Omental fat pad (tissue), 4 donors: Measurements from ENCODE around the gene TYMP. TPM values are rescaled to one million over a fixed set of nuclear protein-coding genes. Genes with fewer than 3 reads are reported as not detected.

Experiments used
- ATAC-seq: fragments of 150-250 bp; one replicate; pipeline ENCODE4 v1.9.1; 2016; ENCODE audit warnings: mild to moderate bottlenecking, moderate library complexity; ENCODE audit not compliant: low FRiP score
- DNase-seq: peaks from one replicate; pipeline ENCODE4 v3.0.0-alpha.2; 2019; ENCODE audit warnings: low spot score
- CTCF ChIP-seq, 3 donors: fragments of 450-650 bp; IDR thresholded peaks; one replicate each; pipeline ENCODE4 v1.5.1; 2016 to 2017; ENCODE audit warnings: antibody characterized with exemption in 3 of 3, mild to moderate bottlenecking in 3 of 3, moderate library complexity in 2 of 3
- total RNA-seq, 4 donors: library from RNA; depleted of rRNA; stranded (reverse); fragments of >200 nt; gene quantifications; one replicate each; pipeline ENCODE4 v1.1.0, GENCODE V29; 2016

Gene TYMP
- total RNA-seq, 4 donors from 2014 or later, result 47.9 to 212 (median 144) TPM

DNA sequence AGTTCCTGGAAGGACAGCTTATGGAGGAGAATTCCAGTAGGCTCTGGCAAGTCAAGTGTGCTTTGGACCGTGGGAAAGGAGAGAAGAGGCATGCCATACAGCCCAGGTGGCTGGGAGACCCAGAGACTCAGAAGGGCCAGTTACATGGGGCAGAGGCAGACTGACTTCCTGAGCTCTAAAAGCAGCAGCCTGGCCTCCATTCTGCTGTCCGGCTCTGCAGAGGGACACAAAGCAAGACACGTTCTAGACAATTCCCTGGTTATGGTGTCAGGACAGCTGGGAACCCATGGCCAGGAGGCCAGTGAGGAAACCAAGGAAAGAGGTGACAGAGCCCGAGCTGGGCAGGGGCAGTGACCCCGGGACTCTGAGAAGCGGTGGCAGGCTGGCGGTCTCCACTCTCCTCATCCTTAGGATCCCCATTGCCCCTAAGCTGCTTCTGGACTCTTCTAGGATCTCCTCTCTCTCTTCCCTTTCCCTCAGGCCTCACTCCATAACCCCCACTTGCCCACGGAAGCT, 45.7 kb upstream of the TYMP start:
- ATAC-seq (no peak), DNase-seq (no peak)
- no peak for TF ChIP-seq CTCF (IDR thresholded peaks at IDR 0.05)

- no peak for ATAC-seq
- no peak for DNase-seq
- no peak for TF ChIP-seq CTCF (IDR thresholded peaks at IDR 0.05)
Observed at GRCh38 chr22:50574383-50574755, 44.6 kb upstream of the TYMP start.

GRCh38 chr22:50573491-50574382, 43.9 kb upstream of the TYMP start:
- TF ChIP-seq CTCF (IDR thresholded peaks at IDR 0.05), result no peak
- no peak for DNase-seq
- ATAC-seq, result no peak

DNA sequence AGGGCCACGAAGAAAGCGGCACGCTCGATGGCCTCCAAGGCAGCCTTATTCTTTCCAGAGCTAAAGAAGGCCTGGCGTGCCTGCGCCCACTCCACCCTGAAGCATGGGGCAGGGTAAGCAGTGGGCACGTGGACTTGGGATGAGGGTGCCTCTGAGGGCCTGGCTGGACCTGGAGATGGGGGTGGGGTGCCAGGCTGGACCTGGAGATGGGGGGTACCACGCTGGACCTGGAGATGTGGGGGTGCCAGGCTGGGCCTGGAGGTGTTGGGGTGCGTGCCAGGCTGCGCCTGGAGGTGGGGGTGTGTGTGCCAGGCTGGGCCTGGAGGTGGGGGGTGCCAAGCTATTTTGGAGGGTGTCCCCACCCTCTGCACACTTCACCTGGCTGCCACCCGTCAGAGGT, 43.2 kb upstream of the TYMP start:
- no peak for ATAC-seq
- no peak for TF ChIP-seq CTCF (IDR thresholded peaks at IDR 0.05)
- no peak for DNase-seq

- DNase-seq (no peak), ATAC-seq (no peak)
- TF ChIP-seq CTCF (IDR thresholded peaks at IDR 0.05), result no peak
Observed at GRCh38 chr22:50571264-50572175, 41.7 kb upstream of the TYMP start.

DNA sequence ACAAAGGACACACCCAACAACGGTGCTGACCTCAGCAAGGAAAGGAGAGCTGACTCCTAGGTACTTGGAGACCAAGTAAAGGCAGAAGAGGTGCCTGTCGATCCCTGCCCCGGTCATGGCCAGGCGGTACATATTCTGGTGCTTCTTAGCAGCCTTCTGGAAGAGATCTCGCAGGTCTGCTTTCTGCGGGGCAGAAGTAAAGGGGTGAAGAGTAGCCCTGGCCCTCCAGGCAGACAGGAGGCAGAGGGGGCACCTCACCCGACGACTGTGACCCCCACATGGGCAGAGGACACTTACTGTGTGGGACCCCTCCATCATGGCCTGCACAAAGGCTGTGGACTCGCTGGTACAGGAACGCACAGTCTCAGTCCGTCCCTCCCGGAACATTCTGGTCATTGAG, 41.0 kb upstream of the TYMP start:
- no peak for ATAC-seq
- no peak for DNase-seq
- TF ChIP-seq CTCF (IDR thresholded peaks at IDR 0.05), result no peak
